Activated naive CD4-positive, alpha-beta T cell treated with anti-CD3 and anti-CD28 coated beads, Interleukin-2, amount 50 U/mL, for 24 hours (primary cell): ENCODE data around the gene MIEN1.

ENCODE experiments used
- H3K27ac Mint-ChIP-seq: one replicate; pipeline ENCODE4 v1.8.0; 2021; ENCODE audit warnings: mild to moderate bottlenecking, mixed read lengths
- H3K27me3 Mint-ChIP-seq: one replicate; pipeline ENCODE4 v1.8.0; 2021; ENCODE audit warnings: mixed read lengths
- H3K36me3 Mint-ChIP-seq: one replicate; pipeline ENCODE4 v1.8.0; 2021; ENCODE audit warnings: mixed read lengths
- H3K4me1 Mint-ChIP-seq: one replicate; pipeline ENCODE4 v1.8.0; 2021; ENCODE audit warnings: mixed read lengths
- H3K4me3 Mint-ChIP-seq: one replicate; pipeline ENCODE4 v1.8.0; 2021; ENCODE audit warnings: mild to moderate bottlenecking, mixed read lengths
- H3K9me3 Mint-ChIP-seq: one replicate; pipeline ENCODE4 v1.8.0; 2021; ENCODE audit warnings: mixed read lengths

Gene MIEN1

DNA sequence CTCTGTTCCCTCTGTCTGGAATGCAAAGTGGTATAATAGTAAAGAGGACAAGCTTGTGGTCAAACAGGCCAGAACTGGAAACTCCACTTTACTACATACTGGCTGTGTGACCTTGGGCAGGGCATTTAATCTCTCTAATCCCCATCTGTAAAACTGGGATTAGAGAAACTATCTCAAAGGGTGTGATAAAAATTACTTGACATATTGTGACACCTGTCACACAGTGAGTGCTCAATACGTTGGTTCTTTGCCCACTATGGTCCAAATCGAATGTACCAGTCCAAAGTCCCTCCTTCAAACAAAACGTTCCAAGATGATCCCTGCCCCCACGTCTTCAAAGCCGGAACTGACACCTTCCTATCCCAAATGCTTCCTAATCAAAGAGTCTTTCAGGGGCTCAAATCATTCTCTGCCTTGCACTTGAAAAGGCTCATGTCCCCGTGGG is 43.2 kb downstream of the MIEN1 start:
- Mint-ChIP-seq H3K36me3 (peaks cover 11% of the 10 kb centered on the region), H3K4me1 (peaks cover 31% of the 10 kb centered on the region), H3K4me3 (peak overlapping the region; percentile 99), H3K27me3 (no peaks in the 10 kb centered on the region), H3K9me3 (no peaks in the 10 kb centered on the region), H3K27ac (peak overlapping the region; percentile 96)

DNA sequence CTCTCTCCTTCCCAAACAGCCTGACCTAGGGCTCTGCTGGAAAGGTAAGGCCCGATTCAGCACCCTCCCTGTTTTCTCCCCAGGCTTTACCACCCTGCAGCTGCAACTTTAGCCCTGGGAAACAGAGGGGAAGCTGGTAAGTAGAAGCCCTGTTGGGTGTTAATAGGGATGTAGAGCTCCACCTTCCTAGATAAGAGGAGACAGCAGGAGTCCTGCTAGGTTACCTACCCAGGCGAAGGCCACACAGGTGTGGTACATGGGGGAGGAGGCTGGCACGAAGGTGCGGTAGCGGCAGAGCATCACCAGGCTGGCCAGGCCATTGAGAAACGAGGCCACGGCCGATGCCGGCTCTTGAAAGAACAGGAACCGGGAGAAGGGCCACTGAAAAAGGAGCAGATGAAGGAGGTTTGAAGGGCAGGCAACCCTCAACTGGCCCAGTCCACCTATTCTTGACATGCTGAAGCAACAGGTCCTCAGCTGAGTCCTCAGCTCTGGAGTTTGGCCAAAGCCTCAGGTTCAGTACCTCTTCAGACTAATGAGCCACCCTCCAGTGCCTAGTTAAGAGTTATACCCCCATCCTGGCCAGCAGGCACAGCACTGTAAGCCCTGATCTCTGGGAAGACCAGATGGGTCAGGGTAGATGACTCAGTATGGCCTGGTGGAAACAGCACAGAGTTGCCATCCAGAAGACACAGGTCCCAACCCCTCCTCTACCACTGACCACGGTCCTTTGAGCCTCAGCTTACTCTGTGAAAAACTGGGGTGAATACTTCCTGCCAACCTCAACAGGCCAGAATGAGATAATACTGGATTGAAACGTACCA is 45.8 kb downstream of the MIEN1 start:
- peak overlapping the region; percentile 35 for H3K27ac Mint-ChIP-seq
- H3K36me3 Mint-ChIP-seq, result peaks cover 13% of the 10 kb centered on the region
- H3K4me3 Mint-ChIP-seq, result no peak overlapping the region
- H3K27me3 Mint-ChIP-seq, result no peaks in the 10 kb centered on the region
- H3K9me3 Mint-ChIP-seq, result no peaks in the 10 kb centered on the region
- H3K4me1 Mint-ChIP-seq, result peaks cover 48% of the 10 kb centered on the region

- H3K27ac Mint-ChIP-seq, result no peak overlapping the region
- H3K4me1 Mint-ChIP-seq, result peaks cover 52% of the 10 kb centered on the region
- H3K27me3 Mint-ChIP-seq, result no peaks in the 10 kb centered on the region
Measured at GRCh38 chr17:39683295-39683939, 46.9 kb downstream of the MIEN1 start.

GRCh38 chr17:39679521-39680192 is 50.7 kb downstream of the MIEN1 start:
- Mint-ChIP-seq H3K9me3 (no peaks in the 10 kb centered on the region), H3K4me1 (peaks cover 64% of the 10 kb centered on the region), H3K4me3 (peak overlapping the region; percentile 15), H3K36me3 (peaks cover 6% of the 10 kb centered on the region), H3K27me3 (no peaks in the 10 kb centered on the region), H3K27ac (peak overlapping the region; percentile 96)

More at GRCh38 chr17:39683295-39683939, 46.9 kb downstream of the MIEN1 start:
- peaks cover 10% of the 10 kb centered on the region for H3K36me3 Mint-ChIP-seq
- no peak overlapping the region for H3K4me3 Mint-ChIP-seq
- H3K9me3 Mint-ChIP-seq, result no peaks in the 10 kb centered on the region
